Measurements from ENCODE around the gene GTF2H3. TPM values are rescaled to one million over a fixed set of nuclear protein-coding genes. Genes with fewer than 3 reads are reported as not detected.
A peak's percentile ranks its signal among the peaks of the same experiment; 100 is the strongest.

Gene GTF2H3
- polyA plus RNA-seq, 1 of the 3 experiments (the other 2 are of a cell fraction), result 22.4 TPM

GRCh38 chr12:123621619-123622530 lies 11.8 kb upstream of the GTF2H3 start:
- H3K36me3 ChIP-seq (replicated peaks in 1 of 2; ENCODE audit: control insufficient read depth in 1 of 2, insufficient read depth in 2 of 2, low read length in 1 of 2), result peaks cover 68% of the 10 kb centered on the region in 2 experiments
- WGBS (ENCODE audit: low lambda C conversion rate), result 91% methylated on average over 15 of the region's 15 CpGs
- no peak overlapping the region for H3K4me3 ChIP-seq (ENCODE audit: low read depth in 2 of 2, low read length in 1 of 2)
- no peak overlapping the region for H3K4me2 ChIP-seq
- no peak overlapping the region for H3K9ac ChIP-seq
- H3F3A ChIP-seq (replicated peaks; ENCODE audit: insufficient read depth), result peaks cover 44% of the 10 kb centered on the region
- TF ChIP-seq EP300 (IDR thresholded peaks at IDR 0.05; ENCODE audit: borderline replicate concordance in 1 of 2, low read depth in 1 of 2, low read length in 1 of 2), result no peak
- no peak overlapping the region for H2AFZ ChIP-seq (ENCODE audit: low read depth)
- H3K27ac ChIP-seq (ENCODE audit: low read depth in 2 of 2, low read length in 1 of 2), result no peak overlapping the region
- no peak for DNase-seq
- no peaks in the 10 kb centered on the region for H3K79me2 ChIP-seq (ENCODE audit: insufficient read depth)
- no peaks in the 10 kb centered on the region for H3K9me3 ChIP-seq
- H3K27me3 ChIP-seq (ENCODE audit: insufficient read depth), result no peaks in the 10 kb centered on the region
- CTCF ChIA-PET, result no interaction called here
- H3K9me2 ChIP-seq, result no peaks in the 10 kb centered on the region
- H3K4me1 ChIP-seq (ENCODE audit: control insufficient read depth in 1 of 2, insufficient read depth in 2 of 2, low read depth in 1 of 2, low read length in 1 of 2), result no peaks in the 10 kb centered on the region
- POLR2A ChIA-PET, result interaction anchor here (0.6 to 1.0 kb wide), 3 partner anchors 20 to 353 kb away, joined by 3 to 4 read pairs (median 3); partner anchors contain the start of gene DDX55
- H4K20me1 ChIP-seq (ENCODE audit: insufficient read depth), result no peaks in the 10 kb centered on the region

- Histone ChIP-seq H3K36me3 (replicated peaks in 1 of 2; ENCODE audit: control insufficient read depth in 1 of 2, insufficient read depth in 2 of 2, low read length in 1 of 2) (peaks cover 18 to 24% of the 10 kb centered on the region in 2 experiments), H3K9ac (peak overlapping the region; percentile 97), H3F3A (replicated peaks; ENCODE audit: insufficient read depth) (no peaks in the 10 kb centered on the region), H3K79me2 (ENCODE audit: insufficient read depth) (peaks cover 81% of the 10 kb centered on the region), H3K9me3 (no peaks in the 10 kb centered on the region), H3K9me2 (no peaks in the 10 kb centered on the region), H2AFZ (ENCODE audit: low read depth) (peak overlapping the region; percentile 81; the same call in 1 of the 2 replicates), H3K27ac (ENCODE audit: low read depth in 2 of 2, low read length in 1 of 2) (peak overlapping the region; percentile 77 to 80), H3K27me3 (ENCODE audit: insufficient read depth) (no peaks in the 10 kb centered on the region), H3K4me3 (ENCODE audit: low read depth in 2 of 2, low read length in 1 of 2) (peak overlapping the region; percentile 86 to 98), H3K4me2 (peak overlapping the region; percentile 88), H3K4me1 (ENCODE audit: control insufficient read depth in 1 of 2, insufficient read depth in 2 of 2, low read depth in 1 of 2, low read length in 1 of 2) (peaks cover 4 to 9% of the 10 kb centered on the region in 2 experiments; a peak in 3 of 4 replicates), H4K20me1 (ENCODE audit: insufficient read depth) (no peaks in the 10 kb centered on the region)
- 4% methylated on average over 19 of the region's 19 CpGs for WGBS (ENCODE audit: low lambda C conversion rate)
- DNase-seq, result no peak
- TF ChIP-seq SMC3 (IDR thresholded peaks at IDR 0.05; ENCODE audit: low read depth, low read length) (no peak), FOSL2 (IDR thresholded peaks at IDR 0.05; ENCODE audit: borderline replicate concordance, low read depth) (no peak), FOXJ3 (CRISPR knock-in tag; IDR thresholded peaks at IDR 0.05) (no peak), CTCF (IDR thresholded peaks at IDR 0.05) (no peak), ZBTB33 (IDR thresholded peaks at IDR 0.05; ENCODE audit: borderline replicate concordance, low read depth) (no peak), MAX (IDR thresholded peaks at IDR 0.05; ENCODE audit: low read depth) (no peak), ELF1 (IDR thresholded peaks at IDR 0.05) (no peak)
- POLR2A ChIA-PET, result interaction anchor here (0.6 to 1.5 kb wide), 3 partner anchors 402 to 987 kb away, joined by 3 to 4 read pairs (median 4); partner anchors contain the start of gene MPHOSPH9
- CTCF ChIA-PET, result interaction anchor here (0.7 to 0.9 kb wide), 3 partner anchors 13 to 157 kb away, joined by 3 read pairs; partner anchors contain the start of gene TCTN2
Measured at GRCh38 chr12:123634142-123634561, 523 bp downstream of the GTF2H3 start.

Data from SK-N-SH (cell line).